GM18507 (cell line): ENCODE data around the gene HUNK.

Experiments used
- DNase-seq: peaks from one replicate; pipeline ENCODE4 v3.0.0; 2011; ENCODE audit warnings: low read depth; ENCODE audit not compliant: insufficient read length; ENCODE audit errors: extremely low spot score
- FAIRE-seq: peaks from 2 replicates; lab custom pipeline; 2011; peaks lifted over from hg19 to GRCh38; lab: Jason Lieb, UNC

Gene HUNK

DNA sequence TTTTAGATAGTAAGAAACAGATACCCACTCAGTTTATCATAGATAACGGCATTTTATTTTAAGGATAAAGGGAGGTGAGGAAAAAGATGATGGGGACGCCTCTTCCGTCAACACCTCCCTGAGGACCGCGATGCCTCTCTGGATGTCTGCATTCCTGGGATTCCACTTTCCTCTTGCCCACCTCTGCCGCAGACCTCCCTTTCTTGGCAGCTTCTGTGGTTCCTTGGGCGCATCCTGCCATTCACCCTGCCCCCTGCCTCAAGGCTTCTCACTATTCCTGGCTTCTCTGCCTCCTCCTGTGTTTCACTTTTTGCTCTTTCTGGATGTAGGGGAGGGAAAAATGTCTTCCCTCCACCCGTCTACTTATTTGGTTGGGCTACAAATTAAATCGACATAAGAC, 19.9 kb downstream of the HUNK start:
- no peak for DNase-seq
- FAIRE-seq, result no peak

DNA sequence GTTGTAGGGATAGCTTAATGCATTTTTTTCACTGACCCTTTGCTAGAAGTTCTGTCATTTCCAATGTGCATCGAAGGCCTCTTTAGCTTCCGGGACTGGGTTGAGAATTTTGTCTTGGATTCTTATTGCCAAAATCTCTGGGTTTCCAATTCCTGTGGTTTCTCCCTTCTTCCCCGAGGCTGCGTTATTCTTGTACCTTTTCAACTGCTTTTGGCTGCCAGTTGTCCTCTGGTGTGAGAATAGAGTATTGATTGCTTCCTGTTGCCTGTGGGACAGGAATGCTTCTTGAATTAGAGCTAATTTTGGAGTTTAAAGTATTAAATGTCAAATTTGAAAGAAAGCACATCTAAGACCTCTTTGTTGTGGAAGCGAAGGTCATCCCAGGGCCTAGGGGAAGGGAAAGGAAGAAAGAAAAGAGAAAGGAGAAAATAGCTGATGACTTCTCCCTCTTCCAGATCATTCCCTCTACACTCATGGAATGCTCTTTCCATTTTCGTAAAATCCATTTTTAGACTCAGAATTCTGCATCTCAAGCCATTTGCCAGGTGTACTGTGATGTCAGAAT, 21.1 kb downstream of the HUNK start:
- DNase-seq (no peak), FAIRE-seq (no peak)

DNA sequence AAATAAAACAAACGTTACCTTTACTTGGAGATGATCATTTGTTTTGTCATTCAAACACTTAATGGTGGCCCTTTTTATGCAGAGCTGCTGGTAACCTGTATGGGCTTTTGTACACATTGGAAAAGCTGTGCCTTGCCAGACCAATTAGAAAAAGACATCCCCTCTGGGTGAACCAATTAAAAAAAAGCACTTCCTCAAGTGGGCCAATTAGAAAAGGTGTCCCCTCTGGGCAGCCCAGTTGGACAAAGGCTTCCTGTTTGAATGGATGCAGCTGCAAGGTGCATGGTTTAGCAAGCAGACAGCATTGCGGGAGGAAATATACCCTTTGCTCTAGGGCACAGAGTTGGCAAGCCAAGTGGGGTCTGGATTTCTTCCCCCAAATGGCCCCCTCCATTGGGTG, 21.6 kb downstream of the HUNK start:
- DNase-seq (no peak), FAIRE-seq (no peak)

DNA sequence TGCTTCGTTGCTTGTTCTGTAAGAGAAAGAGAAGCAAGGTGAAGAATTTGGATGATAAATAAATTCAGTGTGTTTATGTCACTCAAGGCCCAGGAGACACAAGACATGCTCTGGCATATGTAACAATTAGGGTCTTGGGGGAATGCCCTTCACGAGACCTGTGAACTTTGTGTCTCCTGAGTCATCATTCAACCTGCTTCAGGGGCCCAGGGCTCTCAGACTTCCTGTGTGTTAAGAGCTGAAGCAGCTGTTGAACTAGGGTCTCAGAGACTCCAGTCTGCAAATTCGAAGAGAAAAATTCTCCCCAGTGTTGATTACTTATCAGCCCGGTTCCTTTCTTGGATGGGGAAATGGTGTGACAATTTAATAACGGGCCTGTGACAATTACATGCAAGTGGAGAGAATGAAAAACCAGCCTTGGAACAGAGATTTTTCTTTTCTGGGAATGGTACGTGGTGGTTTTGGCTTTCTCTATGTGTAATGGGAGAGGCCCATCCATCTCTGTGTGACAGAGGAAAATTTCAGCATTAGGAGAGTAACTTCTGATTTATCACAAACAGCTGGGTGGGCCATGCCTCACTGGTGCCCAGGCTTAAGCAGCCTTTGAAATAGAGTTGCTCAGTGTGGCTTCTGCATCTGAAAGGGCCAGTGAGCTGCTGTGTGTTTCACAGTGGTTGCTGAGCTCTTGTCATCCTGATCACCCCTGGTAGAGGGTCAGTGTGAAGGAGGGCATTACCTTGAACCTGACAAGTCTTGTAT, 22.4 kb downstream of the HUNK start:
- DNase-seq (no peak), FAIRE-seq (no peak)

DNA sequence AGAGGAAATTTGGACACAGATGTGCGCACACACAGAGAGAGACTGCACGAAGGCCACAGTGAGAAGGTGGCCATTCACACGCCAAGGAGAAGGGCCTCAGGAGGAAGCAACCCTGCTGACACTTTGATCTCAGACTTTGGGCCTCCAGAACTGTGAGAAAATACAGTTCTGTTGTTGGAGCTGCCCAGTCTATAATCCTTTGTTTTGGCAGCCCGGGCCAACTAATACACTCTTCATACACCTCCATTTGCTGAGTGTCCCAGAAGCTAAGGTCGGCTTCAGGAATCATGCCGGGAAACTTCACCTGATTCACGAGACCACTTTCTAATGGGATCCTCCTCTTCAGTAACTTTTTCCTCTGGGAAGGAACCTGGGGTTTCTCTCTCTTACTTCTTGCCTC, 23.2 kb downstream of the HUNK start:
- DNase-seq (no peak), FAIRE-seq (no peak)

DNA sequence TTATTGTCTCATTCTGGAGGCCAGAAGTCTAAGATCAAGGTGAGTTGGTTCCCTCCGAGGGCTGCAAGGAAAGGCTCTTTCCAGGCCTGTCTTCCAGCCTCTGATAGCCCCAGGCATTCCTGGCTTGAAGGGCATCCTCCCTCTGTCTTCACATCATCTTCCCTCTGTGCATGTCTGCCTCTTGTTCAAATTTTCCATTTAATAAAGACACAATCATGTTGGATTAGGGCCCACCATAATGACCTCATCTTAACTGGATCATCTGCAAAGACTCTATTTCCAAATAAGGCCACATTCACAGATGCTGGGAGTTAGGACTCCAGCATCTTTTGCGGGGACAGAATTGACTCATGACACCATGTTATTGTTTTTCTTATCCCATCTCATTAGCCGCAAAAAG, 24.5 kb downstream of the HUNK start:
- FAIRE-seq (no peak), DNase-seq (no peak)

DNA sequence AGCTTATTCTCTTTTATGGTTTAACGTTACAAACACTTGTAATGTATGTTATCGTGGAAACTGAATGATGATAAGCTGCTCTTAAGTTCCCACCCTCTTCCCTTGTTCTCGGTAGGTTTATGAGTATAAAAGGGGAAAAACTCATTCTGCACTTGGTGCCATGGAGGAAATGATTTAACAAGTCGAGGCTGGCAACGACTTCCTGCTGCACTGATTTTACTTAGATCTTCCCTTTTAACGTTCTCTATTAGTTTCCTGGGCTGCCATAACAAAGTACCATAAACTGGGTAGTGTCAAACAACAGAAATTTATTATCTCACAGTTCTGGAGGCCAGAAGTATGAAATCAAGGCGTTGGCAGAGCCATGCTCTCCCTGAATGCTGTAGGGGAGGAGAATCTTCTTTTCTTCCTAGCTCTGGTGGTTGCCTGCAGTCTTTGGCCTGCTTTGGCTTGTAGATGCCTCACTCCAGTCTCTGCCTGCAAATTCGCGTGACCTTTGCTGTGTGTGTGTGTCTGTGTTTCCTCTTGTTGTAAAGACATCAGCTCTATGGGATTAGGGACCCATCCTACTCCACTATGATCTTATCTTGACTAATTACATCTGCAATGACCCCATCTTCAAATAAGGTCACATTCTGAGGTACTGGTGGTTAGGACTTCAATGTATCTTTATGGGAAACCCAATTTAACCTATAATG, 26.3 kb downstream of the HUNK start:
- FAIRE-seq, result no peak

DNA sequence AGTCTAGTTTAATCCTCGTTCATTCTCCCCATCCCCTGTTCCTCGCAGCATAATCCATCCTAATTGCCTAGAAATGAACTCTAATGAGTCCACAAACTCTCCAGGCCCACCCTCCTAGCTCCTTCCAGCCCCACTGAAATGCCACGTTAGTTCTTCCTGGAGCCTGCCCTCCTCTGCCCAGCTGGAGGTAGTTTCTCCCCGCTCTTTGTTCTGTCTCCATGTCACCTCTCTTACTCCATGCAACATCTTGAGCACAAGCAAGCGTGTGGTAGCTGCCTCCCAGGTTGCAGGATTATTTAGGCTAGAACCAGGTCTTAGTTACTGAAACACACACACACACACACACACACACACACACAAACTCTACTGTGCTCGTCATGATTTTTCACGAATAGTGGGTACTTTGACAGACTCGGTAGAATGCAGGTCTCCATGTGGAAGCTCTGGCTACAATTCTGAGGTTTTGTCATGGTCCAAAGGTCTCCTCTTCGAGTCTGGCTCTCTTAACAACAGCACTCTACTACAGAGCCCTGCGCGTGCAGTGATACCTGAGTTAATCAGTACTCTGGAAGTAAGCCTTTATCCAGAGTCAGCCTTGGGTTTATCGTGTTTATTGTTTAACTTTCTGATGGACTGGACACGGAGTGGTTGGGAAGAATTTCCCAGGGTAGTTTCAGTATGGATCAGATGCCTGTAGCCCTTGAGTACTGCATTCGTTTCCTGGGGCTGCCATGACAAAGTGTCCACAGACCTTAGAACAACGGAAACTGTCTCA, 27.5 kb downstream of the HUNK start:
- no peak for FAIRE-seq
- DNase-seq, result no peak

More for the DNA sequence above, 26.3 kb downstream of the HUNK start:
- DNase-seq, result no peak

DNA sequence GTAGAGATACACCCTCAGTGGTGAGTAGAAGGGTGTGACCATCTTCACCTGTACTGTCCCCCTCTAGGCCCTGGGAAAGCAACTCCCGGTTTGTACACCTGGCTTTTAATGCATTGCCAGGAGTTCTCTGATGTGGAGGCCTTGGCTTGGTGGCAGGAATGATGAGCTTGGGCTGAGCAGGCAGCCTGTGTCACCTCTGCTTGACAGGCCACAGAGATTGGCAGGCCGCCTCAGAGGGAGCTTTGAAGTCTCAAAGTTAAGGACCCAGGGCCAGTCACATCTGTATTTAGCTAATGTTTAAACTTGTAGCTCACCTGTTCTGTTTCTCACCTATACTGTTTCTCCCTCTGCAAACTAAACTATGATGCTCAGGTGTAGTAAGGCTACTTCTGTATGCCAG, 28.5 kb downstream of the HUNK start:
- no peak for DNase-seq
- FAIRE-seq, result no peak

DNA sequence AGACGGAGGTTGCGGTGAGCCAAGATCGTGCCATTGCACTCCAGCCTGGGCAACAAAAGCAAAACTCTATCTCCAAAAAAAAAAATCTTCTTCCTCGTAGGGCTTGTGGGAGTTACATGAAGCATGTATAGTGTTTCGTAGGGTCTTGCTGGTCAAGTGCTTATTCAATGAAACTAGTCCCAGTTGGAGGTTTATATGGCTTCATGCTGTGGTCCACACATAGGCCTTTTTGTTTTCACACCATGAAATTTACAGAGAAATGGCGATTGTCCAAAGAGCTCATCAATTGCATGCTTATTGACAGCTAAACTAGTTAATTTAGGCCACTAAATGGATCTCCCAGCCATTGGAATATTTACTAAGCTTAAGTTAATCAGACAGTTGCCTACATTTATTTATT, 29.6 kb downstream of the HUNK start:
- no peak for FAIRE-seq
- no peak for DNase-seq

DNA sequence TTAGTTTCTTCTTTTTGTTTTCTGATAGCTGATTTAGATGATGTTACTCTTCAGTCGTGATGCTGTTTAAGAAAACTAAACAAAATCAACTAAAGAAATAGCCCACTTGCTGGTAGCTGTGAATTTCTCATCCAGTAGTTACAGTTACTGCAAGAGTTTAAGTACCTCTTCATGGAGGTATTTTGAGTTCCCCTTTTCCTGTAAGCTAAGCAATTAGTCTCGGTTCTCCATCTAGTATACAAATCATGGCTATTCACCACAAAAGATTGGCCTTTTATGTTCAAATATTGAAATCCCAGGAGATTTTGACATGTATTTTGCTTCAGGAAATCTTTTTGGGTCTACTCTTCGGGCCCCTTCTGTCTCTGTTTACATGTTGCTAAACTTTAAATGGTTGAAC, 31.1 kb downstream of the HUNK start:
- DNase-seq (no peak), FAIRE-seq (no peak)

DNA sequence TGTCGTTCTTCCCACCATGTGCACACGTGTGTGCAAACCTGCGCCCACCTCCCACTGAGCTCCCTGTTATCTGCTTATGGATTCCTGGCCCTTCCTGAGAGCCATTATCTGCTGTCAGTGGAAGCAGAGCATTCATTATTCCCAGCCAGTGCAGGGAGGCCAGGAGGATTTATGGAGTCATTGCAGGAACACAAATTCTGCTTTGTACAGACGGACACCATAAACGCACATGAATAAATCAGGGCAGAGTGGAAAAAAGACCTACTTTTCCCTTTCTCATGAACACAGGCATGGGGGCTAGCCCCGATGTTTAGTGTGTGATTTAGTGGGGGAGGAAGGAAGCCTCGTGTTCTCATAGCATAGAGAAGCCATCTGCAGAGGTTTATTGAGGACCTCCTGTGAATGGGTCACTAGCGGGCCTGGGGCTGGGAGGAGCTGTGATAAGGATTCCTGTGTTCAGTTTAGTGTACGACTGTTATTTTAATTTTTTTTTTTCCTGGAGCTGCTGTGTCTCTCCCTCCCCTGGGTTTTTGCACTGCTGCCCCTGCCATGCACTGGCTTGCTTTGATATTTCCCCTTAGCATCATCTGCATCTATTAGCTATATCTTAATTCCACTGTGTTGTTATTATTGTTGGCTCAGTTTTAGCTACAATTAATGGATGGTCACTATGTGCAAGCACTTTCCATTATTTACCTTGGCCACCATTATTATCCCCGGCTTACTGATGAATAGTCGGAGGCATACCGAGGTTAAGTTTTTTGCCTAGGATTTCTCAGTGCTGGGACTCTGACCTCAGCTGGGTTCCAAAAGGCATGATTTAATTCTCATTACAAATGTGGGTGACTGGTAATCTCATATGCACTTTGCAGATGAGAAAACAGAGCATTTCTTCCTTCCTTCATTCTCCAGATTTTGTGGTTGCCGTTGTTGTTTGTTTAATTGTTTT, 33.0 kb downstream of the HUNK start:
- DNase-seq (no peak), FAIRE-seq (no peak)

DNA sequence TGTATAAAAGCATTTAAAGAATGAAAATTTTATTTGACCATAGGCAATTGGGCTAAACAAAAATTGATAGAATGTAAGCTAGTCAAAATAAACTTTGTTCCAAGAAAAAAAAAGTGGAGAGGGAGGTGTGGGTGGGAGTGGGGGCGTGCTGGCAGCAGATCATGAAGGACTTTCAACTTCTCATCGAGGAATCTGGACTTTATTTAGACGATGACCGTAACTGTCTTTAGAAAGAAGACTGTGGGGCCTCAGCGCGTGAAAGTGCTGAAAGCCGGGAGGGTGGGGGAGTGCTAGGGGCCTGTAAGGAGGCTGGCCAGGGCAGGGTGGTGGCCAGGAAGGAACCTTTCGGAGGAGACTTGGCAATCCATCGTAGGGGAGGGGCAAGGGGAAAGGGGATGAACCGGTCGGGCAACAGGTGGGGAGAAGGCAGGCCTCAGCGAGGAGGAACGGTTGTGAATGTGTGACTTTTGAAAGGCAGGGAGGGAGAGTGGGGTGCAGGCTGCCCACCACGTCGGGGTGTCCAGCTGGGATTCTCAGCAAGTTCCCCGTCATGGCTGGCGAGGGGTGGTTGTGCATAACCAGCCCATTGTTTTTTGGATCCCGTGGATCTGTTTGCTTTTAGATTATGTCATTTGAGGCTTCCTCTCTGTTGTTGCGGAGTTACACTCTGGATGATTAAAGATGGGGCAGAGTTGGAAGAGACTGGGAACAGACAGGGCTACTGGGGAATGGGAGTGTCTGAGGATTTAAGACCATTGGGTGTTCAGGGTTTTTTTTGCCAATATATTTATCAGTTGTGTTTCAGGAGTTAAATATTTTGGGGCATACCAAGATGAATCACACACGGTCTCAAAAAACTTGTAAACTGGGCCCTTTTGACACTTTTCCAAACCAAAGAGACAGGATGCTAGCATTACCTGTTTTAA, 35.5 kb downstream of the HUNK start:
- DNase-seq (no peak), FAIRE-seq (no peak)

DNA sequence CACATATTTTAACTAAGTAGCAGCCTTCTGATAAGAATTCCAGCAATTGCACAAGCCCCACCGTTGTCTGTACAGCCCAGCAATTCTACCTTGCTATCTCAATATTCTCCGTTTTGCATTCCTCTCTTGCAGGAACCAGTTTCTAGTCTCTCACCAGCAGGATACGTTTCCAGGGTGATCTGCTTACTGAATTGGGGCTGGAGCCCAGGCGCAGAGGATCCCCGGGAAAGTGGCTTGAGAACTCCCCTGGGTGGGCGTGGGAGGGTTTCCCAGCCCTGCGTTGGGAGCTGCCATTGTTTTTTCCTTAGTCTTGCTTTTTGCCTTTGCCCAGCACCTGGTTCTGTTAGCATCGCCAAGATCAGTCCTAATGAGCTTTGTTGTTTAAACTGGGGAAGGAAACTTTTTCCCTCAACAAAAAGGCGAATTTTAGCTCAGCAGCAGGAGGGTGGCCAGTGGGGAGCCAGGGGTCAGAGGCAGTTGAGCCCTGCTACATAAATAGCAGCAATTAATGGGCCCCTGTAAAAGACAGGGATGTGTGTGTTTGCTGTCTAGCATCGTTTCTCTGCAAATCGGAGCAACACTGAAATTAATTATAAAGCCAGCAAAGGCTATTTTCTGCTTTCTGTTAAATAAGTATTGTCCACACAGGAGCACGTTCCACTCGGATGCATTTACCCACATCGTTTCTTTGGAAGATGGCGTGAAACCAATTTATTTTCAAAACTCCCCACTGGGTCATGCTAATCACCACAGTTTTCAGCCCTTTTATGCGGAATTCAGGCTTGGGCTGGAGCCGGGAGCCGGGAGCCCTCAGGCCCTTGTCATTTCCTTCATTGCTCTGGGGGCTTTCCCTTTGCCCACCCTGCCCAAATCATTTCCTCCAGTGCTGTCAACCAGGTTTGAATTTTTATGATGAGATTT, 36.6 kb downstream of the HUNK start:
- DNase-seq (no peak), FAIRE-seq (no peak)

DNA sequence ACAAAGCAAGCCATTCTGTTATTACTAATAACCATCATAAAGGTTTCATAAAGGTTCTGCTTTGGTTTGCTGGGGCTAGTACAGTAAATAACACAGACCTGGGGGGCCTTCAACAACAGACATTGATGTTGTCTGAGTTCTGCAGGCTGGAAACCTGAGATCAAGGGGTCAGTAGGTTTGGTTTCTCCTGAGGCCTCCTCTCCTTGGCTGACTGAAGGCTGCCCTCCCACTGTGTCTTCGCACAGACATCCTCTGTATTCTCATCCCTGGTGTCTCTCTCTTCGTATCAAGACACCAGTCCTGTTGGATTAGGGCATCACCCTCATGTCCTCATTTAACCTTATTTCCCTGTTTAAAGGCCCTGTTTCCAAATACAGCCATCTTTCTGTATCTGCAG, 37.3 kb downstream of the HUNK start:
- DNase-seq, result no peak
- no peak for FAIRE-seq

DNA sequence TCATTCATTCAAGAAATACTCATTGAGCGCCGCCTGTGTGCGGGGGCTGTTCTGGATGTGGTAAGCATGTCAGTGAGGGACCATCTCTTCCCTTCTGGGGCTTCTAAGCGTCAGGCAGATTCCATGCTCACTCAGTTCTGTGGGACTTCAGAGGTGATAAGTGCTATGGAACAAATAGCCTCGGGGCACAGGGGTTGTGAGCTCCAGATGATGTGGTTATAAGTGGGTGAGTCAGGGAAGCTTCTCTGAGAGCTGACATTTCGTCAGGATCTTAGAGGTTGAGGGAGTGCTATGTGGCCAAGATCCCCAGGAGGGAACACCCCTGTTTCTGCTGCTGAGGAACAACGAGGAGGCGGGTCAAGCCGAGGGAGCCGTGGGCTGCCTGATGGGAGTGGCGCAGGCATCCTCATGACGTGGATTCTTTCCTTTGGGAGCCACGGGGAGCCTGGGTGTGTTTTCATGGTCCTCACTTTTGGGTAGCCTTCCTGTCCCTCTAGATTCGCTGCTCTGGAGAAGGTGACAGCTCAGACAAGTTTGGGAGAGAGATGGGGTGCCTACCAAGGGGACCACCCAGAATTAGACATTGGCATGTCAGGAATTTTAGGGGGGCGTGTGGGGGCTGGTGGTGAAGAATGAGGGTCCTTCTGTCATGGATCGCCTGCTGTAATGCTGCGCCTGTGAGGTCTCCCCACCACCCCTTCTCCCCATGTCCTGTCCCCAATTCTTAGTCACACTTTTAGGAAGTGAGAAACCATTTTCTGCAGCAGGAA, 38.5 kb downstream of the HUNK start:
- DNase-seq (no peak), FAIRE-seq (no peak)

DNA sequence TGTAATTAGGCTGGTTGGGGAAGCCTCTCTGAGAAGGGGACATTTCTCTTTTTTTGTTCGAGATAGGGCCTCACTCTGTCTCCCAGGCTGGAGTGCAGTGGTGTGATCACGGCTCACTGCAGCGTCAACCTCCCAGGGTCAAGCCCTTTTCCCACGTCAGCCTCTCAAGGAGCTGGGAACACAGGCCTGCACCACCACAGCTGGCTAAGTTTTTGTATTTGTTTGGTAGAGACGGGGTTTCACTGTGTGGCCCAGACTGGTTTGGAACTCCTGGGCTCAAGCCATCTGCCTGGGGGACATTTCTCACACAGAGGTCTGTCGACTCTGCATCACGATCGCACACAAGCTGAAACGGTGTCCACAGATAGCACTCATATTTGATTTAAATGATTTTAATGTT, 39.7 kb downstream of the HUNK start:
- DNase-seq (no peak), FAIRE-seq (no peak)
